Sigmoid colon (tissue), 7 donors: ENCODE measurements around the gene SMYD4. TPM values are rescaled to one million over a fixed set of nuclear protein-coding genes. Genes with fewer than 3 reads are reported as not detected.
"Not testable (repeated sequence)": the region's sequence is repeated elsewhere in the genome, so short reads cannot be mapped to it uniquely, and the experiment has no call there.

ENCODE experiments used
- DNase-seq: peaks from one replicate; pipeline ENCODE4 v3.0.0-alpha.2; 2019
- H3K27ac ChIP-seq, 4 donors: fragments of 200-600 bp; sonication (generic); one replicate each; pipeline ENCODE4 v1.5.1; 2016 to 2019; ENCODE audit warnings: mild to moderate bottlenecking in 1 of 4
- H3K27me3 ChIP-seq, 3 donors: fragments of 200-600 bp; sonication (generic); one replicate each; pipeline ENCODE4 v1.5.1; 2019; ENCODE audit warnings: mild to moderate bottlenecking in 1 of 3
- H3K36me3 ChIP-seq, 4 donors: fragments of 200-600 bp; sonication (generic); one replicate each; pipeline ENCODE4 v1.5.1; 2016 to 2019
- H3K4me1 ChIP-seq, 4 donors: fragments of 200-600 bp; sonication (generic); one replicate each; pipeline ENCODE4 v1.5.1; 2017 to 2019
- H3K4me3 ChIP-seq, 4 donors: fragments of 200-600 bp; sonication (generic); one replicate each; pipeline ENCODE4 v1.5.1; 2017 to 2019; ENCODE audit warnings: mild to moderate bottlenecking in 2 of 4, moderate library complexity in 1 of 4
- H3K9me3 ChIP-seq, 4 donors: fragments of 200-600 bp in 3 of 4; sonication (generic) in 3 of 4; one replicate each; pipeline versions ENCODE4 v1.5.1 to v1.6.1; 2013 to 2019
- EP300 ChIP-seq, 4 donors: sonication (generic); formaldehyde crosslinking; IDR thresholded peaks; one replicate each; pipeline ENCODE4 v1.6.1; 2017; ENCODE audit warnings: antibody characterized with exemption in 4 of 4
- POLR2A ChIP-seq, 2 donors: fragments of 450-650 bp; IDR thresholded peaks; one replicate each; pipeline ENCODE4 v1.6.1; 2016; ENCODE audit warnings: antibody characterized with exemption in 2 of 2, mild to moderate bottlenecking in 2 of 2, moderate library complexity in 2 of 2
- POLR2AphosphoS5 ChIP-seq, 4 donors: sonication (generic); formaldehyde crosslinking; IDR thresholded peaks; one replicate each; pipeline ENCODE4 v1.6.1; 2017; ENCODE audit warnings: antibody characterized with exemption in 4 of 4
- WGBS, 2 donors: extraction: QIAGEN DNeasy Blood & Tissue Kit; methylation state at CpG; one replicate each; pipeline ENCODE4 v1.1.7; 2013; 5-methylcytosine and 5-hydroxymethylcytosine counted together
- intact Hi-C: fragments of 100-400 bp; cut with DNase I; formaldehyde crosslinking; loops from one replicate; pipeline ENCODE4 v1.15.1; 2023
- polyA plus RNA-seq, 3 donors: library from polyadenylated mRNA; stranded (reverse); fragments of 200-250 nt; gene quantifications; one replicate each; pipeline ENCODE4 v1.2.3, GENCODE V29; 2013
- total RNA-seq, 4 donors: library from RNA; depleted of rRNA; stranded (reverse); fragments of >200 nt; gene quantifications; one replicate each; pipeline ENCODE4 v1.1.0, GENCODE V29; 2016
- TF ChIP-seq, protein P1 (sequence below), 4 experiments: fragments of 450-650 bp in 3 of 4; fragments of 200-600 bp in 1 of 4; IDR thresholded peaks; one replicate each; pipeline ENCODE4 v1.5.1; 2016 to 2019; ENCODE audit warnings: antibody characterized with exemption in 4 of 4, mild to moderate bottlenecking in 3 of 4, moderate library complexity in 2 of 4
- donor health status: healthy with polysubstance abuse.
- donor health status: Bipolar disorder and iron deficiency.
- donor health status: healthy.

SMYD4 gene
- total and polyA plus RNA-seq, 7 donors: 2.4 to 19.1 (median 14.3) TPM

- no peaks in the 10 kb centered on the region for H3K9me3 ChIP-seq
- no peak overlapping the region for H3K4me3 ChIP-seq
- 92 to 95% methylated on average over 6 of the region's 6 CpGs for WGBS, 2 donors
- intact Hi-C loops: no loop called here
- peaks cover 0 to 45% (median 17%) of the 10 kb centered on the region in 4 donors for H3K36me3 ChIP-seq
- no peaks in the 10 kb centered on the region for H3K4me1 ChIP-seq
- no peaks in the 10 kb centered on the region for H3K27me3 ChIP-seq
- no peak for DNase-seq
- H3K27ac ChIP-seq: no peak overlapping the region
- TF ChIP-seq POLR2A (IDR thresholded peaks at IDR 0.05): no peak
- no peak for TF ChIP-seq POLR2AphosphoS5 (IDR thresholded peaks at IDR 0.05)
- TF ChIP-seq, protein P1, sequence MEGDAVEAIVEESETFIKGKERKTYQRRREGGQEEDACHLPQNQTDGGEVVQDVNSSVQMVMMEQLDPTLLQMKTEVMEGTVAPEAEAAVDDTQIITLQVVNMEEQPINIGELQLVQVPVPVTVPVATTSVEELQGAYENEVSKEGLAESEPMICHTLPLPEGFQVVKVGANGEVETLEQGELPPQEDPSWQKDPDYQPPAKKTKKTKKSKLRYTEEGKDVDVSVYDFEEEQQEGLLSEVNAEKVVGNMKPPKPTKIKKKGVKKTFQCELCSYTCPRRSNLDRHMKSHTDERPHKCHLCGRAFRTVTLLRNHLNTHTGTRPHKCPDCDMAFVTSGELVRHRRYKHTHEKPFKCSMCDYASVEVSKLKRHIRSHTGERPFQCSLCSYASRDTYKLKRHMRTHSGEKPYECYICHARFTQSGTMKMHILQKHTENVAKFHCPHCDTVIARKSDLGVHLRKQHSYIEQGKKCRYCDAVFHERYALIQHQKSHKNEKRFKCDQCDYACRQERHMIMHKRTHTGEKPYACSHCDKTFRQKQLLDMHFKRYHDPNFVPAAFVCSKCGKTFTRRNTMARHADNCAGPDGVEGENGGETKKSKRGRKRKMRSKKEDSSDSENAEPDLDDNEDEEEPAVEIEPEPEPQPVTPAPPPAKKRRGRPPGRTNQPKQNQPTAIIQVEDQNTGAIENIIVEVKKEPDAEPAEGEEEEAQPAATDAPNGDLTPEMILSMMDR (IDR thresholded peaks at IDR 0.05): no peak
- TF ChIP-seq EP300 (IDR thresholded peaks at IDR 0.05): no peak
Measured at GRCh38 chr17:1807890-1808289, 21.8 kb downstream of the SMYD4 start.

DNA sequence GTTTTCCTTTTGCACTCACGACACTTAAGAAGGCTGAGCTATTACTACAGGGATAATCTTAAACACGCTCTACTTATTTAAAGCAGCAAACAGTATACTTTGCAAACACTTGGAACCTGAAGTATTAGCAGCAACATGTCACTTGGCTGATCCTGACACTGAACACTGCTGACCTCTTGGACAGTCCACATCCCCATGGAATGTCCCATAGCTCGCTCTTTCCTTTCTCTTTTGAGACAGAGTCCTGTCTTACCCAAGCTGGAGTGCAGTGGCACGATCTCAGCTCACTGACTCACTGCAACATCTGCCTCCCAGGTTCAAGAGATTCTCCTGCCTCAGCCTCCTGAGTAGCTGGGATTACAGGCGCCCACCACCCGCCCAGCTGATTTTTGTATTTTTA is 26.4 kb downstream of the SMYD4 start:
- H3K36me3 ChIP-seq: peaks cover 0 to 46% (median 14%) of the 10 kb centered on the region in 4 donors
- H3K27ac ChIP-seq: no peak overlapping the region
- WGBS, 2 donors: 85 to 96% methylated on average over 6 of the region's 6 CpGs
- H3K27me3 ChIP-seq: no peaks in the 10 kb centered on the region
- no peak overlapping the region for H3K4me3 ChIP-seq
- peak; percentile 15 for DNase-seq
- no peaks in the 10 kb centered on the region for H3K9me3 ChIP-seq
- H3K4me1 ChIP-seq: no peaks in the 10 kb centered on the region
- intact Hi-C loops: no loop called here
- TF ChIP-seq POLR2A (IDR thresholded peaks at IDR 0.05) (no peak), EP300 (IDR thresholded peaks at IDR 0.05) (no peak), POLR2AphosphoS5 (IDR thresholded peaks at IDR 0.05) (no peak)
- TF ChIP-seq, protein P1 (IDR thresholded peaks at IDR 0.05): no peak

DNA sequence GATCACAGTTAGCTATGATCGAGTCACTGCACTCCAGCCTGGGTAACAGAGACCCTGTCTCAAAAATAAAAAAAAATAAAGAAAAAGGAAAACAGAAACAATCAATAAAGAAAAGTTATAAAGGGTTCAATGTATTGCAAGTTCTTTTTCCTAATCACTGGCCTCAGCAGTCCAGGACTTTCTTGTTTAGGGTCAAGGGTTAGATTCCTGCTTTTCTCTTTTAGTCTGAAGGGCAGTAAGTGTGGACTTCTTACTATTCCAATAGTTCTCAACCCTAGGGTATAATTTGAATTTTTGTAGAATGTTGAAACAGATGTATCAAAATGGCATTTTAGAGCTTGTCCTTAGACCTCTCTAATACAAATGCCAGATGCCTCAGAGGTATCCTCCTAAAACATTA is 27.3 kb downstream of the SMYD4 start:
- H3K4me1 ChIP-seq: peaks cover 0 to 6% (median 4%) of the 10 kb centered on the region in 4 donors
- no peak overlapping the region for H3K4me3 ChIP-seq
- intact Hi-C loops: no loop called here
- peaks cover 0 to 46% (median 14%) of the 10 kb centered on the region in 4 donors for H3K36me3 ChIP-seq
- no peaks in the 10 kb centered on the region for H3K9me3 ChIP-seq
- DNase-seq: no peak
- WGBS, 2 donors: 100% methylated on average over 1 of the region's 1 CpG
- no peaks in the 10 kb centered on the region for H3K27me3 ChIP-seq
- TF ChIP-seq EP300 (IDR thresholded peaks at IDR 0.05) (no peak), POLR2A (IDR thresholded peaks at IDR 0.05) (no peak), POLR2AphosphoS5 (IDR thresholded peaks at IDR 0.05) (no peak)
- TF ChIP-seq, protein P1 (IDR thresholded peaks at IDR 0.05): no peak
- no peak overlapping the region for H3K27ac ChIP-seq

- intact Hi-C loops: no loop called here
- H3K4me1 ChIP-seq: peaks cover 0 to 23% (median 21%) of the 10 kb centered on the region in 4 donors
- no peaks in the 10 kb centered on the region for H3K9me3 ChIP-seq
- no peaks in the 10 kb centered on the region for H3K27me3 ChIP-seq
- WGBS, 2 donors: 84% methylated on average over 4 of the region's 4 CpGs
- no peak overlapping the region for H3K4me3 ChIP-seq
- no peak for TF ChIP-seq EP300 (IDR thresholded peaks at IDR 0.05)
- TF ChIP-seq, protein P1 (IDR thresholded peaks at IDR 0.05): no peak
- peaks cover 0 to 46% (median 14%) of the 10 kb centered on the region in 4 donors for H3K36me3 ChIP-seq
- H3K27ac ChIP-seq: no peak overlapping the region
- DNase-seq: peak; percentile 27
Measured at GRCh38 chr17:1800712-1801111, 29.0 kb downstream of the SMYD4 start.

DNA sequence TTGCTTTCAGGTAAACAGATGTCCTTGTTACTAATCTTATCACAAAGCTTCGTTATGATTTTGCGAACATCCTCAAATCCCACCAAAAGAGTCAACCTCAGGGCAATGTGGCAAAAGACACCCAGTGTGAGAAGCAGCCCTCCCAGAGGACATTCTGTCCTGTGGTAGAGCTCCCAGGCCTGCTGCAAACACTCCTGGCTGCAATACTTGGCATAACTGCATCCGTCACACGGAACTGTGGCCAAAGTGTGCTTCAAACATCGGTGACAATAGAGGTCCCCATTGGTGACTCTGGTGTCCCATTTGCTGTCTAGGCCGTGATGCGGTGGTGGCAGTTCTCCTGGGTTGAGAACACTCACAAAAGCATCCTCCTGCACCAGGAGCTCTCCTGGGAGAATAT is 29.5 kb downstream of the SMYD4 start:
- TF ChIP-seq POLR2AphosphoS5 (IDR thresholded peaks at IDR 0.05): no peak
- TF ChIP-seq, protein P1 (IDR thresholded peaks at IDR 0.05): no peak
- no peak for TF ChIP-seq POLR2A (IDR thresholded peaks at IDR 0.05)
- no peak for TF ChIP-seq EP300 (IDR thresholded peaks at IDR 0.05)
- WGBS, 2 donors: 94 to 96% methylated on average over 7 of the region's 7 CpGs
- H3K27ac ChIP-seq: no peak overlapping the region
- intact Hi-C loops: no loop called here
- peaks cover 0 to 25% (median 21%) of the 10 kb centered on the region in 4 donors for H3K4me1 ChIP-seq
- no peaks in the 10 kb centered on the region for H3K27me3 ChIP-seq
- DNase-seq: no peak
- H3K4me3 ChIP-seq: no peak overlapping the region
- no peaks in the 10 kb centered on the region for H3K9me3 ChIP-seq
- H3K36me3 ChIP-seq: peaks cover 0 to 46% (median 14%) of the 10 kb centered on the region in 4 donors

DNA sequence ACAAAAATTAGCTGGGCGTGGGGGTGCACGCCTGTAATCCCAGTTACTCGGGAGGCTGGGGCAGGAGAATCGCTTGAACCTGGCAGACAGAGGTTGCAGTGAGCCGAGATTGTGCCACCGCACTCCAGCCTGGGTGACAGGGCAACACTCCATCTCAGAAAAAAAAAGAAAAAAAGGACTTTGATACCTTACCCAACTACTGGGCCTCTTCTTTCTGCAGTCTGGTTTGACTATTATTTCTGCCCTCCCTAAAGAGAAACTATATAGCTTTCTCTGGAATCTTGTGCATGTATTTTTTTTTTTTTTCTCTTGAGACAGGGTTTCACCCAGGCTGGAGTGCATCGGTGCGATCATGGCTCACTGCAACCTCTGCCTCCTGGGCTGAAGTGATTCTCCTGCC is 31.9 kb downstream of the SMYD4 start:
- H3K4me3 ChIP-seq, H3K9me3 ChIP-seq, intact Hi-C loops, H3K27me3 ChIP-seq: not testable (repeated sequence)
- peak; percentile 11 for DNase-seq
- WGBS, 2 donors: 96% methylated on average over 8 of the region's 8 CpGs
- Histone ChIP-seq H3K36me3 (peaks cover 0 to 29% (median 5%) of the 10 kb centered on the region in 4 donors), H3K27ac (peak overlapping the region; percentile 58 to 85 (median 75)), H3K4me1 (peaks cover 0 to 25% (median 21%) of the 10 kb centered on the region in 4 donors)
